ENCODE results near the gene HASPIN. TPM values are rescaled to one million over a fixed set of nuclear protein-coding genes. Genes with fewer than 3 reads are reported as not detected.

The HASPIN gene
- total RNA-seq (2022) (3.7 and 6.4 TPM in 2 replicates), Bru-seq, nascent RNA (percentile 52 among the genes with signal in this experiment), BruChase-seq, experiment 1, labeled RNA remaining after a 6-hour chase (percentile 46 among the genes with signal in this experiment), BruChase-seq, experiment 2, labeled RNA remaining after a 2-hour chase (percentile 69 among the genes with signal in this experiment)
- long read RNA-seq, transcript HASPIN-201 (1 exons, 2,797 nt) = major isoform, 5 of 6 reads
- long read RNA-seq, partial matches to known transcripts = 0 of 6 reads
- long read RNA-seq, other reads (novel, unspliced or antisense) = 1 of 6 reads

DNA sequence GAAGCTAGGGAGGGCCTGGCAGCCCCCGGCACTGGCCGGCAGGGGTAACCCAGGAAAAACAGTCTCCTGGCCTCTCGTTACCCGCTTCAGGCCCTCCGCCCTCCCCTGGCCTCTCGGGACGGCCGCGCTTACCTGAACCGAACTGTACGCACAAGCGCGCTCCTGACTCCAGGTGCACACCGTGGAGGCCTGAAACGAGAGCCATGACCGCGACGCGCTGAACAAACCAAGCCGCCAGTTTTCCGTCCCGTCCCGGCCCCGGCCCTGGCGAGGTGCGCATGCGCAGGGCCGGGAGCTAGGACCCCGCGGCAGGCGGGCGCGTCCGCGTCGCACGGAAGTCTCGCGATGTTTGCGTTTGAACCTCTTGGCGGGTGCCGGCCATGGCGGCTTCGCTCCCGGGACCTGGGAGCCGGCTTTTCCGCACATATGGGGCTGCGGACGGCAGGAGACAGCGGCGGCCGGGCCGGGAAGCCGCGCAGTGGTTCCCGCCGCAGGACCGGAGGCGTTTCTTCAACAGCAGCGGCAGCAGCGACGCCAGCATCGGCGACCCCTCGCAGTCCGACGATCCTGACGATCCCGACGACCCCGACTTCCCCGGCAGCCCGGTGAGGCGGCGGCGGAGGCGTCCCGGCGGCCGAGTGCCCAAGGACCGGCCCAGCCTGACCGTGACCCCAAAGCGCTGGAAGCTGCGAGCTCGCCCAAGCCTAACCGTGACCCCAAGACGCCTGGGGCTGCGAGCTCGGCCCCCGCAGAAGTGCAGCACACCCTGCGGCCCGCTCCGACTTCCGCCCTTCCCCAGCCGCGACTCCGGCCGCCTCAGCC is at the start of gene HASPIN:
Gene HASPIN, plus strand, starts transcription at position 348 of the 822 bp plus-strand sequence. Its CDS starts 33 bp downstream, at position 381.
- TF ChIP-seq, protein P1, sequence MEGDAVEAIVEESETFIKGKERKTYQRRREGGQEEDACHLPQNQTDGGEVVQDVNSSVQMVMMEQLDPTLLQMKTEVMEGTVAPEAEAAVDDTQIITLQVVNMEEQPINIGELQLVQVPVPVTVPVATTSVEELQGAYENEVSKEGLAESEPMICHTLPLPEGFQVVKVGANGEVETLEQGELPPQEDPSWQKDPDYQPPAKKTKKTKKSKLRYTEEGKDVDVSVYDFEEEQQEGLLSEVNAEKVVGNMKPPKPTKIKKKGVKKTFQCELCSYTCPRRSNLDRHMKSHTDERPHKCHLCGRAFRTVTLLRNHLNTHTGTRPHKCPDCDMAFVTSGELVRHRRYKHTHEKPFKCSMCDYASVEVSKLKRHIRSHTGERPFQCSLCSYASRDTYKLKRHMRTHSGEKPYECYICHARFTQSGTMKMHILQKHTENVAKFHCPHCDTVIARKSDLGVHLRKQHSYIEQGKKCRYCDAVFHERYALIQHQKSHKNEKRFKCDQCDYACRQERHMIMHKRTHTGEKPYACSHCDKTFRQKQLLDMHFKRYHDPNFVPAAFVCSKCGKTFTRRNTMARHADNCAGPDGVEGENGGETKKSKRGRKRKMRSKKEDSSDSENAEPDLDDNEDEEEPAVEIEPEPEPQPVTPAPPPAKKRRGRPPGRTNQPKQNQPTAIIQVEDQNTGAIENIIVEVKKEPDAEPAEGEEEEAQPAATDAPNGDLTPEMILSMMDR (IDR thresholded peaks at IDR 0.05; ENCODE audit: unreplicated experiment) = no peak
- peaks cover 33% of the 10 kb centered on the region for H3K4me1 Mint-ChIP-seq (ENCODE audit: insufficient read depth, unreplicated experiment)
- no TSS peak for BruUV-seq (replicated peaks)
- peak within 1 kb of the TSS; percentile 20 for H3K27ac Mint-ChIP-seq (ENCODE audit: low read depth, unreplicated experiment)
- CTCF ChIA-PET = interaction anchor here (0.6 to 2.9 kb wide), 5 partner anchors 14 to 912 kb away, joined by 3 to 28 read pairs (median 4); no protein-coding TSS in a partner anchor
- peaks cover 24% of the 10 kb centered on the region for H3K36me3 Mint-ChIP-seq (ENCODE audit: insufficient read depth, unreplicated experiment)
- H3K4me3 Mint-ChIP-seq (ENCODE audit: unreplicated experiment) = peak within 1 kb of the TSS; percentile 75
- intact Hi-C loops (cut with micrococcal nuclease) = no loop called here
- no peaks in the 10 kb centered on the region for H3K27me3 Mint-ChIP-seq (ENCODE audit: insufficient read depth, unreplicated experiment)
- DNase-seq (ENCODE audit: unreplicated experiment) = peak; percentile 92
- H3K9me3 Mint-ChIP-seq (ENCODE audit: unreplicated experiment) = no peaks in the 10 kb centered on the region
- POLR2A ChIA-PET = interaction anchor here (0.6 to 2.4 kb wide), 16 partner anchors 10 to 1131 kb away, joined by 3 to 27 read pairs (median 4); partner anchors contain the start of genes CAMKK1, CTNS, NCBP3 and P2RX5

DNA sequence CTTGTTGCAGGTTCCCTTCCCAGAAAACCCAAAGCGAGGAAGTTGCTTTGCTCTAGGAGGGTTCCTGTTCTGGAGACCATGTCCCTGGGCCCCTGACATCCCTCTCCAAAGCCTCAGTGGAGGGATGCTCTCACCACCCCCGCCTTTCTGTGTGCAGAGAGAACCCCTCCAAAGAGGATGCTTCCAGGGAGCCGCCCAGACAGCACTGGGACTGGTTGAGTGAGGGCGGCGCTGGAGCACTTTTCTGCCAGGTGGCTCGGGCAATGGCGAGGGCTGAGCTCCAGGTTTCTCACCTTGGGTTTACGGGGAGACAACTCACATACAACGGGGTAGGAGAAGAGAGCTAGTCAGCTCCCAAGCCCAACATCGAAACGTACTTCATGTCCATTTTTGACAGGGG is 47.8 kb upstream of the HASPIN start:
- no TSS peak for BruUV-seq (replicated peaks)
- no peaks in the 10 kb centered on the region for H3K9me3 Mint-ChIP-seq (ENCODE audit: unreplicated experiment)
- peaks cover 8% of the 10 kb centered on the region for H3K36me3 Mint-ChIP-seq (ENCODE audit: insufficient read depth, unreplicated experiment)
- TF ChIP-seq, protein P1 (IDR thresholded peaks at IDR 0.05; ENCODE audit: unreplicated experiment) = no peak
- ChIA-PET POLR2A (no interaction called here), CTCF (interaction anchor here (0.6 kb wide), 1 partner anchor 170 kb away, joined by 3 read pairs; the partner anchor contains the start of gene NCBP3)
- DNase-seq (ENCODE audit: unreplicated experiment) = no peak
- H3K4me1 Mint-ChIP-seq (ENCODE audit: insufficient read depth, unreplicated experiment) = peaks cover 11% of the 10 kb centered on the region
- intact Hi-C loops (cut with micrococcal nuclease) = no loop called here
- no peak overlapping the region for H3K4me3 Mint-ChIP-seq (ENCODE audit: unreplicated experiment)
- no peaks in the 10 kb centered on the region for H3K27me3 Mint-ChIP-seq (ENCODE audit: insufficient read depth, unreplicated experiment)
- H3K27ac Mint-ChIP-seq (ENCODE audit: low read depth, unreplicated experiment) = no peak overlapping the region

DNA sequence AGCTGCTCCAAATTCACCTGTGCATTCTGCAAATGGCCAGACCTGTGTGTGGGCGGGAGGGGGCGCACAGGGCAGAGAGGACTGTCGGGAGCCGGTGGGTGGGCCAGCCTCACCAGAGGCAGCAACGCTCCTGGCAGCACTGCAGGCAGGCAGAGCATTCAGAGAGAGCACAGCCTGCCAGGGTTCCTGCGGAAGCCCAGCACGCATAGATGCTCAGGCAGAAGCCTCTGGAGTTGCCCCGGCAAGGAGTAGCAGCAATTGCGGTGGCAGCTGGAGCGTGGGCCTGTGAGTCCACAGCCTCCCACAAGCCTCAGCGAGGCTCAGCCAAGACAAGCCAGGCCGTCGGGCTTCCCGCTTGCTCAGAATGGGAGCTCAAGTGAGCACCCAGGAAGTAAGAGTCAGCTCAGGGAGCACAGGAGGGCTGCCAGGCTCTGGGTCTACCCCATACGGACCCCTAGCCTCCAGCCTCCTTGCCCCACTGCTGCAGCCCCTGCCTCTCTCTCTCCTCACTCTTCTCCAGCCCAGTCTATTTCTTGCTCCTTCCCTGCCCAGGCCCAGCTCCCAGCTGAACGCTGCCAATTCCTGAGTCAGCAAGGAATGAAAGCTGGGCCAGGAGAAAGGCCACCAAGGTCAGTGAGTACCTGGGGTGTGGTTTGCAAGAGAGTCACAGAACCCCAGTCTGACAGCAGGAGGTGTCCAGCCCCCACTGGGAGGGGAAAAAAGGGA is 45.4 kb upstream of the HASPIN start:
- peak; percentile 24 for DNase-seq (ENCODE audit: unreplicated experiment)
- Mint-ChIP-seq H3K4me1 (ENCODE audit: insufficient read depth, unreplicated experiment) (peaks cover 5% of the 10 kb centered on the region), H3K36me3 (ENCODE audit: insufficient read depth, unreplicated experiment) (no peaks in the 10 kb centered on the region), H3K27me3 (ENCODE audit: insufficient read depth, unreplicated experiment) (no peaks in the 10 kb centered on the region), H3K9me3 (ENCODE audit: unreplicated experiment) (no peaks in the 10 kb centered on the region), H3K27ac (ENCODE audit: low read depth, unreplicated experiment) (no peak overlapping the region), H3K4me3 (ENCODE audit: unreplicated experiment) (no peak overlapping the region)
- POLR2A ChIA-PET = interaction anchor here (0.7 to 1.8 kb wide), 4 partner anchors 9 to 43 kb away, joined by 3 to 17 read pairs (median 5); partner anchors contain the start of genes EMC6 and TAX1BP3
- CTCF ChIA-PET = interaction anchor here (0.6 to 1.1 kb wide), 2 partner anchors 10 to 45 kb away, joined by 3 read pairs; partner anchors contain the start of gene EMC6
- TF ChIP-seq, protein P1 (IDR thresholded peaks at IDR 0.05; ENCODE audit: unreplicated experiment) = no peak
- no TSS peak for BruUV-seq (replicated peaks)
- intact Hi-C loops (cut with micrococcal nuclease) = no loop called here
